ENCODE results near the gene MYOM1. TPM values are rescaled to one million over a fixed set of nuclear protein-coding genes. Genes with fewer than 3 reads are reported as not detected.
"Not testable (repeated sequence)": the region's sequence is repeated elsewhere in the genome, so short reads cannot be mapped to it uniquely, and the experiment has no call there.

Gene MYOM1
- total RNA-seq, 1 experiment from 2014 or later = 0.92 TPM

DNA sequence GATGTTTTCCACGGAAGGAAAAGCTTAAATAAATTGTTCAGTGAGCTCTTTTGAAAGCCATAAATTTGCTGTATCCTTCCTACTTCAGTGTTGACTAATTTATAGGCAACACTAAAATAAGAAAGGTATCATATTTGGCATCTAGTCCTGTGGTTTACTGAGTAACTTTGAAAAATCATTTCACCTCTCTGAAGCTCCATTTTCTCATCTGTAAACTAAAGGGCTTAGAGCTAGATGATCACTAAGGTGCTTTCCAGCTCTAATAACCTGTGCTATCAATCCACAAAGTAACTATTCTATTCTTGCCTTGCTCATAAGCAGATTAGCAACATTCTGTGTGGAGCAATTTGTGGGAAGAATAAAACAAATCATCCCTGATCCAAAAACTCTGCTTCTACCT, 3.6 kb upstream of the MYOM1 start:
- Histone ChIP-seq H3K27ac (ENCODE audit: low read length) (no peak overlapping the region), H3K36me3 (ENCODE audit: control insufficient read depth, insufficient read depth, low read length) (no peaks in the 10 kb centered on the region), H3K4me1 (ENCODE audit: control insufficient read depth, insufficient read depth, low read length) (no peaks in the 10 kb centered on the region), H3K4me3 (ENCODE audit: low read depth in 2 of 2, low read length in 2 of 2) (no peak overlapping the region), H3K9me3 (ENCODE audit: control insufficient read depth, insufficient read depth, low read depth, low read length) (no peaks in the 10 kb centered on the region), H3K27me3 (ENCODE audit: control insufficient read depth, insufficient read depth, low read length) (no peaks in the 10 kb centered on the region)
- no peak for ATAC-seq
- ChIA-PET POLR2A (no interaction called here), CTCF (no interaction called here)
- in situ Hi-C loops (cut with HindIII; ENCODE audit: low pct_unique_long_range_greater_than_20kb, low sequenced_read_pairs) (no loop called here), intact Hi-C loops (cut with micrococcal nuclease; ENCODE audit: unreplicated experiment) (no loop called here)
- BruUV-seq (replicated peaks) = no TSS peak
- TF ChIP-seq SIN3A (IDR thresholded peaks at IDR 0.05; ENCODE audit: borderline replicate concordance, insufficient read depth, low read depth, low read length) = no peak
- no peak for TF ChIP-seq TCF7L2 (IDR thresholded peaks at IDR 0.05; ENCODE audit: low read depth, low read length)
- TF ChIP-seq POLR2AphosphoS5 (IDR thresholded peaks at IDR 0.05; ENCODE audit: low read depth, low read length) = no peak
- TF ChIP-seq, protein P1, sequence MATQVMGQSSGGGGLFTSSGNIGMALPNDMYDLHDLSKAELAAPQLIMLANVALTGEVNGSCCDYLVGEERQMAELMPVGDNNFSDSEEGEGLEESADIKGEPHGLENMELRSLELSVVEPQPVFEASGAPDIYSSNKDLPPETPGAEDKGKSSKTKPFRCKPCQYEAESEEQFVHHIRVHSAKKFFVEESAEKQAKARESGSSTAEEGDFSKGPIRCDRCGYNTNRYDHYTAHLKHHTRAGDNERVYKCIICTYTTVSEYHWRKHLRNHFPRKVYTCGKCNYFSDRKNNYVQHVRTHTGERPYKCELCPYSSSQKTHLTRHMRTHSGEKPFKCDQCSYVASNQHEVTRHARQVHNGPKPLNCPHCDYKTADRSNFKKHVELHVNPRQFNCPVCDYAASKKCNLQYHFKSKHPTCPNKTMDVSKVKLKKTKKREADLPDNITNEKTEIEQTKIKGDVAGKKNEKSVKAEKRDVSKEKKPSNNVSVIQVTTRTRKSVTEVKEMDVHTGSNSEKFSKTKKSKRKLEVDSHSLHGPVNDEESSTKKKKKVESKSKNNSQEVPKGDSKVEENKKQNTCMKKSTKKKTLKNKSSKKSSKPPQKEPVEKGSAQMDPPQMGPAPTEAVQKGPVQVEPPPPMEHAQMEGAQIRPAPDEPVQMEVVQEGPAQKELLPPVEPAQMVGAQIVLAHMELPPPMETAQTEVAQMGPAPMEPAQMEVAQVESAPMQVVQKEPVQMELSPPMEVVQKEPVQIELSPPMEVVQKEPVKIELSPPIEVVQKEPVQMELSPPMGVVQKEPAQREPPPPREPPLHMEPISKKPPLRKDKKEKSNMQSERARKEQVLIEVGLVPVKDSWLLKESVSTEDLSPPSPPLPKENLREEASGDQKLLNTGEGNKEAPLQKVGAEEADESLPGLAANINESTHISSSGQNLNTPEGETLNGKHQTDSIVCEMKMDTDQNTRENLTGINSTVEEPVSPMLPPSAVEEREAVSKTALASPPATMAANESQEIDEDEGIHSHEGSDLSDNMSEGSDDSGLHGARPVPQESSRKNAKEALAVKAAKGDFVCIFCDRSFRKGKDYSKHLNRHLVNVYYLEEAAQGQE (IDR thresholded peaks at IDR 0.05; ENCODE audit: insufficient read depth in 1 of 2, low read depth in 2 of 2, low read length in 1 of 2) = no peak
- TF ChIP-seq, protein P2, sequence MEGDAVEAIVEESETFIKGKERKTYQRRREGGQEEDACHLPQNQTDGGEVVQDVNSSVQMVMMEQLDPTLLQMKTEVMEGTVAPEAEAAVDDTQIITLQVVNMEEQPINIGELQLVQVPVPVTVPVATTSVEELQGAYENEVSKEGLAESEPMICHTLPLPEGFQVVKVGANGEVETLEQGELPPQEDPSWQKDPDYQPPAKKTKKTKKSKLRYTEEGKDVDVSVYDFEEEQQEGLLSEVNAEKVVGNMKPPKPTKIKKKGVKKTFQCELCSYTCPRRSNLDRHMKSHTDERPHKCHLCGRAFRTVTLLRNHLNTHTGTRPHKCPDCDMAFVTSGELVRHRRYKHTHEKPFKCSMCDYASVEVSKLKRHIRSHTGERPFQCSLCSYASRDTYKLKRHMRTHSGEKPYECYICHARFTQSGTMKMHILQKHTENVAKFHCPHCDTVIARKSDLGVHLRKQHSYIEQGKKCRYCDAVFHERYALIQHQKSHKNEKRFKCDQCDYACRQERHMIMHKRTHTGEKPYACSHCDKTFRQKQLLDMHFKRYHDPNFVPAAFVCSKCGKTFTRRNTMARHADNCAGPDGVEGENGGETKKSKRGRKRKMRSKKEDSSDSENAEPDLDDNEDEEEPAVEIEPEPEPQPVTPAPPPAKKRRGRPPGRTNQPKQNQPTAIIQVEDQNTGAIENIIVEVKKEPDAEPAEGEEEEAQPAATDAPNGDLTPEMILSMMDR (IDR thresholded peaks at IDR 0.05) = no peak
- no peak for DNase-seq (ENCODE audit: low read depth, low spot score)

DNA sequence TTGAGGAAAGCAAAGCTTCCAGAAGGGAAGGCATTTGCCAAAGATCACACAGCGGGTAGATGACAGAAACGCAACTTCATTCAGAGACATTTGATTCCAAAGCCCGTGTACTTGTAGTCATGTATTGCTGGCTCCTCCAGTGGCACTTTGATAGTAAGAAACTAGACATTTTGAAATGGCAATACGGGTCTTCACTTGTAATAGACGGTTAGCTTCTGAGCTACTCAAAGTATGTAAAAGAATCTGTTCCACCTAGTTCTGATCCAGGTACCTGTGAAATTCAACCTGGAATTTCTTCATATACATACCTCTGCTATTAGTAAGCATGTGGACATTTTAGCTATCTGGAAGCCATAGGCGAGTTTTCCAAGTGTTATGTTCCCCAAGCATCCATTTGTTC, 1.7 kb upstream of the MYOM1 start:
- no peaks in the 10 kb centered on the region for H3K9me3 ChIP-seq (ENCODE audit: control insufficient read depth, insufficient read depth, low read depth, low read length)
- no peaks in the 10 kb centered on the region for H3K4me1 ChIP-seq (ENCODE audit: control insufficient read depth, insufficient read depth, low read length)
- BruUV-seq (replicated peaks) = no TSS peak
- TF ChIP-seq, protein P1 (IDR thresholded peaks at IDR 0.05; ENCODE audit: insufficient read depth in 1 of 2, low read depth in 2 of 2, low read length in 1 of 2) = no peak
- no peak for TF ChIP-seq POLR2AphosphoS5 (IDR thresholded peaks at IDR 0.05; ENCODE audit: low read depth, low read length)
- TF ChIP-seq, protein P2 (IDR thresholded peaks at IDR 0.05) = no peak
- no peak for TF ChIP-seq TCF7L2 (IDR thresholded peaks at IDR 0.05; ENCODE audit: low read depth, low read length)
- TF ChIP-seq SIN3A (IDR thresholded peaks at IDR 0.05; ENCODE audit: borderline replicate concordance, insufficient read depth, low read depth, low read length) = no peak
- POLR2A ChIA-PET = no interaction called here
- H3K27ac ChIP-seq (ENCODE audit: low read length) = no peak overlapping the region
- H3K36me3 ChIP-seq (ENCODE audit: control insufficient read depth, insufficient read depth, low read length) = no peaks in the 10 kb centered on the region
- no peak for ATAC-seq
- no peak for DNase-seq (ENCODE audit: low read depth, low spot score)
- no peak overlapping the region for H3K4me3 ChIP-seq (ENCODE audit: low read depth in 2 of 2, low read length in 2 of 2)
- intact Hi-C loops (cut with micrococcal nuclease; ENCODE audit: unreplicated experiment) (no loop called here), in situ Hi-C loops (cut with HindIII; ENCODE audit: low pct_unique_long_range_greater_than_20kb, low sequenced_read_pairs) (no loop called here)
- CTCF ChIA-PET = no interaction called here
- H3K27me3 ChIP-seq (ENCODE audit: control insufficient read depth, insufficient read depth, low read length) = no peaks in the 10 kb centered on the region

DNA sequence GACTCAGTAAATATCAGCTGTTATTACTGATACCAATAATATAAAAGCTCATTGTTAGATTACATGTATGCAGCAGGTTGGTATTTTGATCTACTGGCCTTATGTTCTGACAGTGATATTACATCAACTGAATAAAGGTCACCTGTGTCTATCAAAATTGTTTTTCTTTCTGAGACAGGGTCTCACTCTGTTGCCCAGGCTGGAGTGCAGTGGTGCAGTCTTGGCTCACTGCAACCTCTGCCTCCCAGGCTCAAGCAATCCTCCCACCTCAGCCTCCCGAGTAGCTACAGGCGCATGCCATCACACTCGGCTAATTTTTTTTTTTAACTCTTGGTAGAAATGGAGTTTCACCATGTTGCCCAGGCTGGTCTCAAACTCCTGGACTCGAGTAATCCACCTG, 1.1 kb upstream of the MYOM1 start:
- intact Hi-C loops (cut with micrococcal nuclease; ENCODE audit: unreplicated experiment); ATAC-seq; H3K27me3 ChIP-seq (ENCODE audit: control insufficient read depth, insufficient read depth, low read length); H3K27ac ChIP-seq (ENCODE audit: low read length); in situ Hi-C loops (cut with HindIII; ENCODE audit: low pct_unique_long_range_greater_than_20kb, low sequenced_read_pairs); H3K4me1 ChIP-seq (ENCODE audit: control insufficient read depth, insufficient read depth, low read length); DNase-seq (ENCODE audit: low read depth, low spot score); CTCF ChIA-PET; H3K4me3 ChIP-seq (ENCODE audit: low read depth in 2 of 2, low read length in 2 of 2); H3K9me3 ChIP-seq (ENCODE audit: control insufficient read depth, insufficient read depth, low read depth, low read length); BruUV-seq (replicated peaks); POLR2A ChIA-PET; H3K36me3 ChIP-seq (ENCODE audit: control insufficient read depth, insufficient read depth, low read length): not testable (repeated sequence)
